ENCODE measurements around the gene ZNF275.

The ZNF275 gene

GRCh38 chrX:153351981-153352380, 18.0 kb downstream of the ZNF275 start:
- TF ChIP-seq CREB1 (IDR thresholded peaks at IDR 0.05; ENCODE audit: low read depth), result no peak
- TF ChIP-seq, protein P1, sequence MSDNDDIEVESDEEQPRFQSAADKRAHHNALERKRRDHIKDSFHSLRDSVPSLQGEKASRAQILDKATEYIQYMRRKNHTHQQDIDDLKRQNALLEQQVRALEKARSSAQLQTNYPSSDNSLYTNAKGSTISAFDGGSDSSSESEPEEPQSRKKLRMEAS (IDR thresholded peaks at IDR 0.05), result no peak
- TF ChIP-seq TCF12 (IDR thresholded peaks at IDR 0.05; ENCODE audit: low read depth), result no peak
- TF ChIP-seq YY1 (IDR thresholded peaks at IDR 0.05; ENCODE audit: low read depth), result no peak
- no peak for TF ChIP-seq NFIC (IDR thresholded peaks at IDR 0.05)
- TF ChIP-seq, protein P2, sequence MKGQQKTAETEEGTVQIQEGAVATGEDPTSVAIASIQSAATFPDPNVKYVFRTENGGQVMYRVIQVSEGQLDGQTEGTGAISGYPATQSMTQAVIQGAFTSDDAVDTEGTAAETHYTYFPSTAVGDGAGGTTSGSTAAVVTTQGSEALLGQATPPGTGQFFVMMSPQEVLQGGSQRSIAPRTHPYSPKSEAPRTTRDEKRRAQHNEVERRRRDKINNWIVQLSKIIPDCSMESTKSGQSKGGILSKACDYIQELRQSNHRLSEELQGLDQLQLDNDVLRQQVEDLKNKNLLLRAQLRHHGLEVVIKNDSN (IDR thresholded peaks at IDR 0.05), result no peak
- no peak for TF ChIP-seq CEBPB (IDR thresholded peaks at IDR 0.05)
- TF ChIP-seq TEAD4 (IDR thresholded peaks at IDR 0.05), result no peak
- TF ChIP-seq RAD21 (IDR thresholded peaks at IDR 0.05; ENCODE audit: low read depth), result no peak
- no peak for TF ChIP-seq EP300 (IDR thresholded peaks at IDR 0.05; ENCODE audit: borderline replicate concordance)
- no peak for TF ChIP-seq REST (IDR thresholded peaks at IDR 0.05; ENCODE audit: low read depth)
- TF ChIP-seq ZBTB7A (IDR thresholded peaks at IDR 0.05; ENCODE audit: low read depth), result no peak
- TF ChIP-seq TAF1 (IDR thresholded peaks at IDR 0.05; ENCODE audit: low read depth), result no peak
- no peak for TF ChIP-seq EGR1 (IDR thresholded peaks at IDR 0.05)
- no peak for TF ChIP-seq FOXM1 (IDR thresholded peaks at IDR 0.05; ENCODE audit: borderline replicate concordance, low read depth)

DNA sequence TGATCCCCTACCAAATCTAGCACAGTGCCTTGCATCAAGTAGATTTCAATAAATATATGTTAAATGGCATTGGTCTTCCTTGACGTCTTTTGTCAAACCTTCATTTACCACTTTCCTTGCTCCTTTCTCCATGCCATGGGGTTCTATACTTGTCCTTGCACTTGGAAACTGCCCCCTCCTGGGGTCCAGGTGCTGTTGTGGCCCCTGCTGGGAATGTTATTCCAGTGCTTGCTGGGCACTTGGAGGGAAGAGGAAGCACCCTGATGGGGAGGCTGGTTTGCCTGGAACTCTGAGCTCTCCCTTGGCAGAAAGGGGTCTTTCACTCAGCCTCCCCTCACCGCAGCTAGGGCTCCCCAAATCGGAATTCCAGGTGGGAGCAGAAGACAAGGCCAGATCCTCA, 18.9 kb downstream of the ZNF275 start:
- TF ChIP-seq, protein P2 (IDR thresholded peaks at IDR 0.05), result no peak
- TF ChIP-seq NFIC (IDR thresholded peaks at IDR 0.05) (no peak), CREB1 (IDR thresholded peaks at IDR 0.05; ENCODE audit: low read depth) (no peak), ZBTB7A (IDR thresholded peaks at IDR 0.05; ENCODE audit: low read depth) (no peak), YY1 (IDR thresholded peaks at IDR 0.05; ENCODE audit: low read depth) (no peak), FOXM1 (IDR thresholded peaks at IDR 0.05; ENCODE audit: borderline replicate concordance, low read depth) (no peak), REST (IDR thresholded peaks at IDR 0.05; ENCODE audit: low read depth) (no peak), EP300 (IDR thresholded peaks at IDR 0.05; ENCODE audit: borderline replicate concordance) (no peak), TAF1 (IDR thresholded peaks at IDR 0.05; ENCODE audit: low read depth) (no peak), CEBPB (IDR thresholded peaks at IDR 0.05) (no peak), RAD21 (IDR thresholded peaks at IDR 0.05; ENCODE audit: low read depth) (no peak)
- TF ChIP-seq, protein P1 (IDR thresholded peaks at IDR 0.05), result no peak

- TF ChIP-seq EGR1 (IDR thresholded peaks at IDR 0.05), result no peak
- no peak for TF ChIP-seq TCF12 (IDR thresholded peaks at IDR 0.05; ENCODE audit: low read depth)
- no peak for TF ChIP-seq EP300 (IDR thresholded peaks at IDR 0.05; ENCODE audit: borderline replicate concordance)
- TF ChIP-seq, protein P1 (IDR thresholded peaks at IDR 0.05), result no peak
- no peak for TF ChIP-seq CEBPB (IDR thresholded peaks at IDR 0.05)
- no peak for TF ChIP-seq TAF1 (IDR thresholded peaks at IDR 0.05; ENCODE audit: low read depth)
- no peak for TF ChIP-seq NFIC (IDR thresholded peaks at IDR 0.05)
- TF ChIP-seq, protein P2 (IDR thresholded peaks at IDR 0.05), result no peak
- no peak for TF ChIP-seq ZBTB7A (IDR thresholded peaks at IDR 0.05; ENCODE audit: low read depth)
- no peak for TF ChIP-seq FOXM1 (IDR thresholded peaks at IDR 0.05; ENCODE audit: borderline replicate concordance, low read depth)
- no peak for TF ChIP-seq REST (IDR thresholded peaks at IDR 0.05; ENCODE audit: low read depth)
- TF ChIP-seq RAD21 (IDR thresholded peaks at IDR 0.05; ENCODE audit: low read depth), result no peak
- no peak for TF ChIP-seq CREB1 (IDR thresholded peaks at IDR 0.05; ENCODE audit: low read depth)
- no peak for TF ChIP-seq YY1 (IDR thresholded peaks at IDR 0.05; ENCODE audit: low read depth)
- no peak for TF ChIP-seq TEAD4 (IDR thresholded peaks at IDR 0.05)
These were observed 19.5 kb downstream of the ZNF275 start for GRCh38 chrX:153353416-153353815.
